ENCODE data around the gene AUTS2.

DNA sequence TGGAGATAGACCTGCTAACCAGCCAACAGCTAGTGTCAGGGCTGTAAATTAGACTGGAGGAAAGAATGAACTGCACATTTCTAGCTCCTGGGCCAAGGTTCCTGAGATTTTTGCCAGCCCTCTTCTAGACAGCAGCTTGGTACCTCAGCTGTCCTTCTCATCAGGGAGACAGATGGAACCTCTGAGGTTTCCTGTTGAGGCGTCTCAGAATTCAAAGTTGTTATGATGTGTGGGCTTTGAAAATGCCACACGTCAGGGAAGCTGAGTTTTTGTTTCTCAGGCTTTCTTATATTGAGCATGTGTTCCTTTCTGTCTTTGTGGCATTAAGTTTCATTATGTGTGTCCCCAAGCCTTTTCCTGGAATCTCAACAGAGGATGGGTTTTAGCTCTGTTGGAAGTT lies 736.6 kb downstream of the AUTS2 start:
- no peak for TF ChIP-seq CTCF (IDR thresholded peaks at IDR 0.05; ENCODE audit: control extremely low read depth in 1 of 3, insufficient read depth in 1 of 3, low read depth in 1 of 3, low read length in 3 of 3)
- no peak for TF ChIP-seq GABPA (IDR thresholded peaks at IDR 0.05; ENCODE audit: borderline replicate concordance, insufficient read depth, low read length)
- TF ChIP-seq BACH1 (IDR thresholded peaks at IDR 0.05; ENCODE audit: low read length), result no peak
- TF ChIP-seq EZH2 (IDR thresholded peaks at IDR 0.05; ENCODE audit: low read depth, low read length, severe bottlenecking), result no peak
- TF ChIP-seq POLR2AphosphoS5 (IDR thresholded peaks at IDR 0.05; ENCODE audit: low read depth, low read length), result no peak
- TF ChIP-seq EP300 (IDR thresholded peaks at IDR 0.05; ENCODE audit: borderline replicate concordance in 1 of 2, low read depth in 2 of 2, low read length in 2 of 2), result no peak
- no peak for TF ChIP-seq POLR2A (IDR thresholded peaks at IDR 0.05; ENCODE audit: control extremely low read depth in 1 of 2, low read depth in 2 of 2, low read length in 2 of 2)
- no peak for TF ChIP-seq HDAC2 (IDR thresholded peaks at IDR 0.05; ENCODE audit: borderline replicate concordance in 1 of 2, low read depth in 2 of 2, low read length in 2 of 2)
